Thyroid gland (tissue), 4 donors: ENCODE measurements around the gene PTGR3.

Experiments used
- POLR2A ChIP-seq, 2 donors: fragments of 450-650 bp; IDR thresholded peaks; one replicate each; pipeline ENCODE4 v1.6.1; 2017; ENCODE audit warnings: antibody characterized with exemption in 2 of 2, mild to moderate bottlenecking in 2 of 2, moderate library complexity in 1 of 2
- TF ChIP-seq, protein P1 (sequence below), 6 experiments: fragments of 200-600 bp in 3 of 6; fragments of 450-650 bp in 3 of 6; sonication (generic) in 3 of 6; IDR thresholded peaks; one replicate each; pipeline ENCODE4 v1.5.1; 2016 to 2019; ENCODE audit warnings: antibody characterized with exemption in 6 of 6, mild to moderate bottlenecking in 2 of 6, inconsistent platforms in 1 of 6, moderate library complexity in 1 of 6

DNA sequence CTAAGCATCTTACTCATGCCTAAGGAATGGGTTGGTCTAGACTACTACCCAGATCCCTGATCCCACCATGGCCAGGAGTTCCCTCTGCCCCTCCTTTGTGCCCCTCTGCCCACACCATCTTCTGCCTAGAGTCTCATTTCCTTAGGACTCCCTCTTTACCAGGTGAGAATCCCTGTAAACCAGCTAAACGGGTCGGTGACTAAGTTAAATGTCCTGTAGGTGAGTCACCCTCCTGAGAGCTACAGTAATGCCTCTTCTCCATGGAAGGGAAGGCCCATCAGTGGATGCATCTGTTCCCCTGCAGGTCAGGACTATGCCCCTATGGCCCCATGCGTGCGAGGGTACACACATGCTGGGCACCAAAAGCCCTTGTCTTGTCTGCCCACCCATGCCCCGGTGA, 25.4 kb downstream of the PTGR3 start:
- TF ChIP-seq, protein P1, sequence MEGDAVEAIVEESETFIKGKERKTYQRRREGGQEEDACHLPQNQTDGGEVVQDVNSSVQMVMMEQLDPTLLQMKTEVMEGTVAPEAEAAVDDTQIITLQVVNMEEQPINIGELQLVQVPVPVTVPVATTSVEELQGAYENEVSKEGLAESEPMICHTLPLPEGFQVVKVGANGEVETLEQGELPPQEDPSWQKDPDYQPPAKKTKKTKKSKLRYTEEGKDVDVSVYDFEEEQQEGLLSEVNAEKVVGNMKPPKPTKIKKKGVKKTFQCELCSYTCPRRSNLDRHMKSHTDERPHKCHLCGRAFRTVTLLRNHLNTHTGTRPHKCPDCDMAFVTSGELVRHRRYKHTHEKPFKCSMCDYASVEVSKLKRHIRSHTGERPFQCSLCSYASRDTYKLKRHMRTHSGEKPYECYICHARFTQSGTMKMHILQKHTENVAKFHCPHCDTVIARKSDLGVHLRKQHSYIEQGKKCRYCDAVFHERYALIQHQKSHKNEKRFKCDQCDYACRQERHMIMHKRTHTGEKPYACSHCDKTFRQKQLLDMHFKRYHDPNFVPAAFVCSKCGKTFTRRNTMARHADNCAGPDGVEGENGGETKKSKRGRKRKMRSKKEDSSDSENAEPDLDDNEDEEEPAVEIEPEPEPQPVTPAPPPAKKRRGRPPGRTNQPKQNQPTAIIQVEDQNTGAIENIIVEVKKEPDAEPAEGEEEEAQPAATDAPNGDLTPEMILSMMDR (IDR thresholded peaks at IDR 0.05) = no peak
- no peak for TF ChIP-seq POLR2A (IDR thresholded peaks at IDR 0.05)
